Kidney (tissue), 14 donors: ENCODE measurements around the gene PDE4C. TPM values are rescaled to one million over a fixed set of nuclear protein-coding genes. Genes with fewer than 3 reads are reported as not detected.

Experiments
- DNase-seq, 5 donors: peaks; one replicate each; pipeline ENCODE4 v3.0.0-alpha.2; 2013 to 2020
- FAIRE-seq: peaks from 2 replicates; lab custom pipeline; 2012; peaks lifted over from hg19 to GRCh38; lab: Jason Lieb, UNC
- H3K27ac ChIP-seq, 2 donors: one replicate each; pipeline ENCODE4 v1.7.0; 2013; ENCODE audit warnings: low read depth in 2 of 2, low read length in 2 of 2, inconsistent platforms in 1 of 2
- H3K27me3 ChIP-seq: one replicate; pipeline ENCODE4 v1.7.1; 2013; ENCODE audit warnings: low read length, inconsistent platforms; ENCODE audit not compliant: control insufficient read depth, insufficient read depth
- H3K36me3 ChIP-seq, 3 donors: one replicate each; pipeline versions ENCODE4 v1.7.0 to v1.7.1; 2013; ENCODE audit warnings: low read length in 3 of 3, control low read depth in 1 of 3, inconsistent platforms in 1 of 3; ENCODE audit not compliant: insufficient read depth in 3 of 3, control insufficient read depth in 2 of 3
- H3K4me1 ChIP-seq, 3 donors: one replicate each; pipeline versions ENCODE4 v1.7.0 to v1.7.1; 2013; ENCODE audit warnings: low read length in 3 of 3, inconsistent platforms in 1 of 3, low read depth in 1 of 3; ENCODE audit not compliant: control insufficient read depth in 2 of 3, insufficient read depth in 2 of 3
- H3K4me3 ChIP-seq, 3 donors: one replicate each; pipeline versions ENCODE4 v1.7.0 to v1.8.1; 2013; ENCODE audit warnings: low read length in 3 of 3, control low read depth in 1 of 3, inconsistent platforms in 1 of 3
- H3K9ac ChIP-seq, 3 donors: one replicate each; pipeline versions ENCODE4 v1.7.0 to v1.7.1; 2013; ENCODE audit warnings: low read length in 3 of 3, control low read depth in 1 of 3, inconsistent platforms in 1 of 3
- H3K9me3 ChIP-seq, 3 donors: one replicate each; pipeline versions ENCODE4 v1.7.0 to v1.7.1; 2013; ENCODE audit warnings: low read length in 3 of 3, control low read depth in 1 of 3, inconsistent platforms in 1 of 3; ENCODE audit not compliant: control insufficient read depth in 2 of 3, insufficient read depth in 1 of 3
- intact Hi-C: fragments of 100-400 bp; cut with DNase I; formaldehyde crosslinking; loops from one replicate; pipeline ENCODE4 v1.11.1; 2022
- polyA plus RNA-seq: library from polyadenylated mRNA; stranded (reverse); fragments of 350-450 nt; fragmentation: Illumina TruSeq; extraction: RNeasy Lipid Tissue Mini Kit (QIAGEN cat#74804); gene quantifications from one replicate; pipeline ENCODE4 v1.2.3, GENCODE V29; 2014; ENCODE audit warnings: low read depth, low replicate concordance; ENCODE audit not compliant: insufficient read depth
- total RNA-seq: library from RNA; stranded (reverse); fragmentation: NEBNext Ultra II Directional; extraction: Animal tissue kit (Norgen Biotek cat#: 25700); gene quantifications from one replicate; pipeline ENCODE4 v1.2.1, GENCODE V29; 2021
- TF ChIP-seq, protein P1 (sequence below): IDR thresholded peaks from 3 replicates; pipeline ENCODE4 v1.5.1; 2012; ENCODE audit warnings: mild to moderate bottlenecking, moderate library complexity, borderline replicate concordance; ENCODE audit not compliant: insufficient read depth; ENCODE audit errors: extremely low read depth
- donor health status: control.
- donor health status: control.
- donor health status: control.
- donor health status: control.
- donor health status: control.
- donor health status: DM: yes; HTN: yes; CAD: no.
- donor health status: Normal renal cell carcinoma (clear cell type).

Gene PDE4C
- total and polyA plus RNA-seq, 2 donors from 2014 or later = 2.0 TPM; not detected in 1

GRCh38 chr19:18264971-18265540 lies 38.8 kb upstream of the PDE4C start:
- Histone ChIP-seq H3K9me3 (no peaks in the 10 kb centered on the region), H3K27ac (no peak overlapping the region), H3K27me3 (no peaks in the 10 kb centered on the region), H3K4me1 (no peaks in the 10 kb centered on the region), H3K9ac (no peak overlapping the region), H3K36me3 (peaks cover 3 to 18% (median 4%) of the 10 kb centered on the region in 3 donors), H3K4me3 (no peak overlapping the region)
- DNase-seq (no peak), FAIRE-seq (no peak)
- TF ChIP-seq, protein P1, sequence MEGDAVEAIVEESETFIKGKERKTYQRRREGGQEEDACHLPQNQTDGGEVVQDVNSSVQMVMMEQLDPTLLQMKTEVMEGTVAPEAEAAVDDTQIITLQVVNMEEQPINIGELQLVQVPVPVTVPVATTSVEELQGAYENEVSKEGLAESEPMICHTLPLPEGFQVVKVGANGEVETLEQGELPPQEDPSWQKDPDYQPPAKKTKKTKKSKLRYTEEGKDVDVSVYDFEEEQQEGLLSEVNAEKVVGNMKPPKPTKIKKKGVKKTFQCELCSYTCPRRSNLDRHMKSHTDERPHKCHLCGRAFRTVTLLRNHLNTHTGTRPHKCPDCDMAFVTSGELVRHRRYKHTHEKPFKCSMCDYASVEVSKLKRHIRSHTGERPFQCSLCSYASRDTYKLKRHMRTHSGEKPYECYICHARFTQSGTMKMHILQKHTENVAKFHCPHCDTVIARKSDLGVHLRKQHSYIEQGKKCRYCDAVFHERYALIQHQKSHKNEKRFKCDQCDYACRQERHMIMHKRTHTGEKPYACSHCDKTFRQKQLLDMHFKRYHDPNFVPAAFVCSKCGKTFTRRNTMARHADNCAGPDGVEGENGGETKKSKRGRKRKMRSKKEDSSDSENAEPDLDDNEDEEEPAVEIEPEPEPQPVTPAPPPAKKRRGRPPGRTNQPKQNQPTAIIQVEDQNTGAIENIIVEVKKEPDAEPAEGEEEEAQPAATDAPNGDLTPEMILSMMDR = no peak
- intact Hi-C loops = no loop called here

DNA sequence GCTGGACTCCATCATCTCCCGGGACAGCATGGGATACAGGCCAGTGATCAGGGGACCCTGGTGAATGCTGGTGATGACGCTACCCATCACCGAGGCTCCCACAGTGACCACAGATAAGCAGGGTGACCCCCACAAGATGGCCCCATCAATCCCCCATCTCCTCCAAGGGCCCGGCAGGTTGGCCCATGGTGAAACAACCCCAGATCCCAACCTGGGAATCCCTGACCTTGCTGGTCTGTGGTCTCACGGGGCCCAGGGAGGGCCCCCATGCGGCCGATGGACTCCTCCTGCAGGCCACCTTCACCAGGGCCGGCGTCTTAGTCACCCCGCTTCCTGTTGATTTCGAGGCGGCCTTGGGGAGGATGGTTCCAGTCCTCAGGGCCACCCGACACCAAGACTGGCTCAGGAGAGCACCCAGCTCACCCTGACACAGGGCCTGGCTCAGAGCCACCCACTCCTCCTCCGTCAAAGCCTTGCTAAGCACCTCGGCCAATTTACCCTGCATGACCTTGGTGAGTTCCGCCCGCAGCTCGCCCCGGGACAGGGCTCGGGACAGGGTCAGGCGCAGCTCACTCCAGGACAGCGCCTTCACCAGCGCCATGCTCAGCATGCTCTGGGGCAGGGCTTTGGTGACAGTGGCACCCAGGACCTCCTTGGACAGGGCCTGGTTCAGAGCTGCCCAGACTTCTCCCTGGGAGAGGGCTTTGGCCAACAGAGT lies 38.1 kb upstream of the PDE4C start:
- H3K4me1 ChIP-seq = no peaks in the 10 kb centered on the region
- no peak overlapping the region for H3K27ac ChIP-seq
- no peaks in the 10 kb centered on the region for H3K9me3 ChIP-seq
- TF ChIP-seq, protein P1 = no peak
- no peak overlapping the region for H3K9ac ChIP-seq
- DNase-seq (no peak), FAIRE-seq (no peak)
- no peaks in the 10 kb centered on the region for H3K27me3 ChIP-seq
- no peak overlapping the region for H3K4me3 ChIP-seq
- peaks cover 2 to 18% (median 4%) of the 10 kb centered on the region in 3 donors for H3K36me3 ChIP-seq
- intact Hi-C loops = no loop called here

DNA sequence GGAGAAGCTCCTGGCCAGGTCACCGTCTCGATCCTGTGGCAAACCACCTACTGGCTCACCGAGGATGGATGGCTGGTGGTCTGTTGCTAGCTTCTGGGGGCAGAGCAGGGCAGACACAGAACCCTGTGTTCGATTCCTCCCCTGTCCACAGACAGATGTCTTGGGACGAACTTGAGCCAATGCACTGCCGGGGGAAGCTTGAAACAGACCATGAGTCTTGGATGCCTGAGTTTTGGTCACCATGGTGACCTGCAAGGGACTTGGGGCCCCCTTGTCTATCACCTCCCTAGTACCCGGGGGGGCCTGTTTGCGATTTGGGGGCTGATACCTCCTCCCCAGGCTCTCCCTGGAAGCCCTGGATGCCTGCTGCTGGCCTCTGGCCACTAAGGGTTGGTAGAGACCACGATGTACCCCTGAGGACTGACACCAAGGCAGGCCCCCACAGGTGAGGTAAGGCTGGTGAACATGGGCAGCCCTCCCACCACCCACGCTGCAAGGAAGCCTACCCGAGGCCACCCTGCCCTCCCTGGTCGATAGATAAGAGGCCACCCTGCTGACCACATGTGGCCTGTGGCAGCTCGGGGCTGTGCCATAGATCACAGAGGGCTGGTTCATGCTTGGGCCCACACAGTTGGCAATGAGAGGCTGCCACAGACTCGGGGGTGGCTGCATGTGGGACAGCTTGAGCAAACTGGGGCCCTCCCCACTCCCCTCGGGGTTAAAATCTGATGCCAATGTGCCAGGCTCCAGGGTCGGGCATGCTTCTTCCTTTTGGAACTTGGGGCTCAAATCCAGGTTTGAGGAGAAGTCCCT lies 37.3 kb upstream of the PDE4C start:
- DNase-seq = no peak
- intact Hi-C loops = no loop called here
- no peak overlapping the region for H3K9ac ChIP-seq
- H3K27ac ChIP-seq = no peak overlapping the region
- H3K4me3 ChIP-seq = no peak overlapping the region
- H3K4me1 ChIP-seq = no peaks in the 10 kb centered on the region
- H3K9me3 ChIP-seq = no peaks in the 10 kb centered on the region
- TF ChIP-seq, protein P1 = no peak
- FAIRE-seq = no peak
- H3K27me3 ChIP-seq = no peaks in the 10 kb centered on the region
- peaks cover 0 to 18% (median 4%) of the 10 kb centered on the region in 3 donors for H3K36me3 ChIP-seq
